ENCODE results near the gene PRKAR1B.

- TF ChIP-seq, protein P1, sequence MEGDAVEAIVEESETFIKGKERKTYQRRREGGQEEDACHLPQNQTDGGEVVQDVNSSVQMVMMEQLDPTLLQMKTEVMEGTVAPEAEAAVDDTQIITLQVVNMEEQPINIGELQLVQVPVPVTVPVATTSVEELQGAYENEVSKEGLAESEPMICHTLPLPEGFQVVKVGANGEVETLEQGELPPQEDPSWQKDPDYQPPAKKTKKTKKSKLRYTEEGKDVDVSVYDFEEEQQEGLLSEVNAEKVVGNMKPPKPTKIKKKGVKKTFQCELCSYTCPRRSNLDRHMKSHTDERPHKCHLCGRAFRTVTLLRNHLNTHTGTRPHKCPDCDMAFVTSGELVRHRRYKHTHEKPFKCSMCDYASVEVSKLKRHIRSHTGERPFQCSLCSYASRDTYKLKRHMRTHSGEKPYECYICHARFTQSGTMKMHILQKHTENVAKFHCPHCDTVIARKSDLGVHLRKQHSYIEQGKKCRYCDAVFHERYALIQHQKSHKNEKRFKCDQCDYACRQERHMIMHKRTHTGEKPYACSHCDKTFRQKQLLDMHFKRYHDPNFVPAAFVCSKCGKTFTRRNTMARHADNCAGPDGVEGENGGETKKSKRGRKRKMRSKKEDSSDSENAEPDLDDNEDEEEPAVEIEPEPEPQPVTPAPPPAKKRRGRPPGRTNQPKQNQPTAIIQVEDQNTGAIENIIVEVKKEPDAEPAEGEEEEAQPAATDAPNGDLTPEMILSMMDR (IDR thresholded peaks at IDR 0.05), result no peak
- no peak for TF ChIP-seq POLR2A (IDR thresholded peaks at IDR 0.05)
Observed at GRCh38 chr7:571718-572415, 155.2 kb downstream of the PRKAR1B start.

All from thyroid gland (tissue), 4 donors.